ENCODE data around the gene CHFR. TPM values are rescaled to one million over a fixed set of nuclear protein-coding genes. Genes with fewer than 3 reads are reported as not detected.

CHFR gene
- total RNA-seq, 2 donors from 2014 or later = 57.0 to 80.4 TPM

GRCh38 chr12:132872073-132872855, 15.1 kb downstream of the CHFR start:
- DNase-seq = no peak
- peaks cover 64% of the 10 kb centered on the region for H3K36me3 ChIP-seq (ENCODE audit: control insufficient read depth, insufficient read depth, low read length)
- WGBS, 2 experiments (ENCODE audit: insufficient coverage in 1 of 2, insufficient read length in 1 of 2) = 92 to 97% methylated on average over 20 to 21 of the region's 21 CpGs
- H3K9me3 ChIP-seq (ENCODE audit: control insufficient read depth, low read length) = no peaks in the 10 kb centered on the region
- no peaks in the 10 kb centered on the region for H3K4me1 ChIP-seq (ENCODE audit: control insufficient read depth, insufficient read depth, low read length)
- H3K27ac Mint-ChIP-seq = peak overlapping the region; percentile 35
- no peak overlapping the region for H3K9ac ChIP-seq (ENCODE audit: extremely low read depth, low read length, poor library complexity, severe bottlenecking)
- no peaks in the 10 kb centered on the region for H3K27me3 ChIP-seq (ENCODE audit: control insufficient read depth, insufficient read depth, low read length, poor library complexity, severe bottlenecking)
- H3K27ac ChIP-seq (ENCODE audit: low read depth, low read length) = no peak overlapping the region
- H3K27me3 Mint-ChIP-seq (ENCODE audit: insufficient read depth) = no peaks in the 10 kb centered on the region
- no peak overlapping the region for H3K4me3 Mint-ChIP-seq
- H3K36me3 Mint-ChIP-seq (ENCODE audit: low read depth) = peaks cover 63% of the 10 kb centered on the region
- TF ChIP-seq, protein P1, sequence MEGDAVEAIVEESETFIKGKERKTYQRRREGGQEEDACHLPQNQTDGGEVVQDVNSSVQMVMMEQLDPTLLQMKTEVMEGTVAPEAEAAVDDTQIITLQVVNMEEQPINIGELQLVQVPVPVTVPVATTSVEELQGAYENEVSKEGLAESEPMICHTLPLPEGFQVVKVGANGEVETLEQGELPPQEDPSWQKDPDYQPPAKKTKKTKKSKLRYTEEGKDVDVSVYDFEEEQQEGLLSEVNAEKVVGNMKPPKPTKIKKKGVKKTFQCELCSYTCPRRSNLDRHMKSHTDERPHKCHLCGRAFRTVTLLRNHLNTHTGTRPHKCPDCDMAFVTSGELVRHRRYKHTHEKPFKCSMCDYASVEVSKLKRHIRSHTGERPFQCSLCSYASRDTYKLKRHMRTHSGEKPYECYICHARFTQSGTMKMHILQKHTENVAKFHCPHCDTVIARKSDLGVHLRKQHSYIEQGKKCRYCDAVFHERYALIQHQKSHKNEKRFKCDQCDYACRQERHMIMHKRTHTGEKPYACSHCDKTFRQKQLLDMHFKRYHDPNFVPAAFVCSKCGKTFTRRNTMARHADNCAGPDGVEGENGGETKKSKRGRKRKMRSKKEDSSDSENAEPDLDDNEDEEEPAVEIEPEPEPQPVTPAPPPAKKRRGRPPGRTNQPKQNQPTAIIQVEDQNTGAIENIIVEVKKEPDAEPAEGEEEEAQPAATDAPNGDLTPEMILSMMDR (conservative IDR thresholded peaks at IDR 0.05) = no peak
- H3K4me1 Mint-ChIP-seq = no peaks in the 10 kb centered on the region
- H3K9me3 Mint-ChIP-seq = no peaks in the 10 kb centered on the region
- H3K4me3 ChIP-seq (ENCODE audit: low read length) = no peak overlapping the region

GRCh38 chr12:132869551-132869950, 17.9 kb downstream of the CHFR start:
- no peak overlapping the region for H3K4me3 Mint-ChIP-seq
- H3K27ac Mint-ChIP-seq = no peak overlapping the region
- no peaks in the 10 kb centered on the region for H3K27me3 Mint-ChIP-seq (ENCODE audit: insufficient read depth)
- H3K9me3 Mint-ChIP-seq = no peaks in the 10 kb centered on the region
- TF ChIP-seq, protein P1 (conservative IDR thresholded peaks at IDR 0.05) = no peak
- Histone ChIP-seq H3K4me1 (ENCODE audit: control insufficient read depth, insufficient read depth, low read length) (no peaks in the 10 kb centered on the region), H3K4me3 (ENCODE audit: low read length) (no peak overlapping the region), H3K36me3 (ENCODE audit: control insufficient read depth, insufficient read depth, low read length) (peaks cover 59% of the 10 kb centered on the region), H3K9ac (ENCODE audit: extremely low read depth, low read length, poor library complexity, severe bottlenecking) (no peak overlapping the region), H3K9me3 (ENCODE audit: control insufficient read depth, low read length) (no peaks in the 10 kb centered on the region), H3K27ac (ENCODE audit: low read depth, low read length) (no peak overlapping the region), H3K27me3 (ENCODE audit: control insufficient read depth, insufficient read depth, low read length, poor library complexity, severe bottlenecking) (no peaks in the 10 kb centered on the region)
- DNase-seq = no peak
- peaks cover 68% of the 10 kb centered on the region for H3K36me3 Mint-ChIP-seq (ENCODE audit: low read depth)
- WGBS, 2 experiments (ENCODE audit: insufficient coverage in 1 of 2, insufficient read length in 1 of 2) = 92 to 96% methylated on average over 7 to 14 of the region's 14 CpGs
- no peaks in the 10 kb centered on the region for H3K4me1 Mint-ChIP-seq

DNA sequence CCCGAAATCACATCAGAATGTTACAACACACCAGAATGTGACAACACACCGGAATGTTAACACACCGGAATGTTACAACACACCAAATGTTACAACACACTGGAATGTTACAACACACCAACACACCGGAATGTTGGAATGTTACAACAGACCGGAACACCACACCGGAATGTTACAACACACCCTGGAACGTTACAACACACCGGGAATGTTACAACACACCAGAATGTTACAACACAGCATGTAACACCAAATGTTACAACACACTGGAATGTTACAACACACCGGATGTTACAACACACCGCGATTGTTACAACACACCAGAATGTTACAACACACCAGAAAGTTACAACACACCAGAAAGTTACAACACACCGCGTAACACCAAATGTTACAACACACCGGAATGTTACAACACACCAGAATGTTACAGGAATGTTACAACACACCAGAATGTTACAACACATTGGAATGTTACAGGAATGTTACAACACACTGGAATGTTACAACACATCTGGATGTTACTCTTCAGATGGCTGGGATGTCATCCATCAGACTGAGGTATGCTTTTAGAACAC, 21.1 kb downstream of the CHFR start:
- peak overlapping the region; percentile 59 for H3K27ac Mint-ChIP-seq
- 96 to 100% methylated on average over 10 to 14 of the region's 14 CpGs for WGBS, 2 experiments (ENCODE audit: insufficient coverage in 1 of 2, insufficient read length in 1 of 2)
- H3K4me3 Mint-ChIP-seq = no peak overlapping the region
- no peaks in the 10 kb centered on the region for H3K4me1 ChIP-seq (ENCODE audit: control insufficient read depth, insufficient read depth, low read length)
- no peak overlapping the region for H3K9ac ChIP-seq (ENCODE audit: extremely low read depth, low read length, poor library complexity, severe bottlenecking)
- no peaks in the 10 kb centered on the region for H3K27me3 ChIP-seq (ENCODE audit: control insufficient read depth, insufficient read depth, low read length, poor library complexity, severe bottlenecking)
- no peak for DNase-seq
- H3K4me3 ChIP-seq (ENCODE audit: low read length) = no peak overlapping the region
- no peaks in the 10 kb centered on the region for H3K27me3 Mint-ChIP-seq (ENCODE audit: insufficient read depth)
- H3K4me1 Mint-ChIP-seq = no peaks in the 10 kb centered on the region
- no peaks in the 10 kb centered on the region for H3K9me3 ChIP-seq (ENCODE audit: control insufficient read depth, low read length)
- H3K36me3 ChIP-seq (ENCODE audit: control insufficient read depth, insufficient read depth, low read length) = peaks cover 57% of the 10 kb centered on the region
- H3K27ac ChIP-seq (ENCODE audit: low read depth, low read length) = no peak overlapping the region
- no peaks in the 10 kb centered on the region for H3K9me3 Mint-ChIP-seq
- TF ChIP-seq, protein P1 (conservative IDR thresholded peaks at IDR 0.05) = no peak
- H3K36me3 Mint-ChIP-seq (ENCODE audit: low read depth) = peaks cover 69% of the 10 kb centered on the region
